Heart left ventricle (tissue), 16 donors: ENCODE data around the gene TGFBR3L. TPM values are rescaled to one million over a fixed set of nuclear protein-coding genes. Genes with fewer than 3 reads are reported as not detected.

ENCODE experiments used
- ATAC-seq, 4 donors: fragments of 200-7000 bp; cut with Tn5 transposase; one replicate each; pipeline ENCODE4 v1.9.1; 2020 to 2022; ENCODE audit warnings: moderate library complexity in 4 of 4, mild to moderate bottlenecking in 3 of 4, moderate number of reproducible peaks in 1 of 4
- DNase-seq, 5 donors: peaks; one replicate each; pipeline ENCODE4 v3.0.0-alpha.2; 2020
- H3K27ac ChIP-seq, 12 donors: fragments of 200-600 bp; sonication (generic) in 4 of 12; one replicate each; pipeline versions ENCODE4 v1.5.0 to v1.8.0; 2016 to 2022; ENCODE audit warnings: mild to moderate bottlenecking in 2 of 12
- H3K27me3 ChIP-seq, 9 donors: fragments of 200-600 bp; sonication (generic) in 2 of 9; one replicate each; pipeline versions ENCODE4 v1.5.1 to v1.8.0; 2016 to 2022; ENCODE audit warnings: mild to moderate bottlenecking in 3 of 9
- H3K36me3 ChIP-seq, 9 donors: fragments of 200-600 bp; sonication (generic) in 2 of 9; one replicate each; pipeline versions ENCODE4 v1.5.0 to v1.8.0; 2018 to 2022; ENCODE audit warnings: mild to moderate bottlenecking in 2 of 9
- H3K4me1 ChIP-seq, 12 donors: fragments of 200-600 bp; sonication (generic) in 4 of 12; one replicate each; pipeline versions ENCODE4 v1.5.0 to v1.8.0; 2016 to 2022; ENCODE audit warnings: mild to moderate bottlenecking in 3 of 12
- H3K4me3 ChIP-seq, 12 donors: fragments of 200-600 bp; sonication (generic) in 4 of 12; one replicate each; pipeline versions ENCODE4 v1.5.0 to v1.8.0; 2017 to 2022; ENCODE audit warnings: mild to moderate bottlenecking in 9 of 12, moderate library complexity in 4 of 12
- H3K9me3 ChIP-seq, 12 donors: fragments of 200-600 bp; sonication (generic) in 4 of 12; one replicate each; pipeline versions ENCODE4 v1.5.0 to v1.8.0; 2016 to 2022; ENCODE audit warnings: mild to moderate bottlenecking in 1 of 12
- POLR2A ChIP-seq, 2 donors: fragments of 450-650 bp; IDR thresholded peaks; one replicate each; pipeline ENCODE4 v1.6.1; 2017; ENCODE audit warnings: antibody characterized with exemption in 2 of 2, mild to moderate bottlenecking in 2 of 2, moderate library complexity in 2 of 2
- WGBS, 4 donors: extraction: QIAGEN DNeasy Blood & Tissue Kit in 2 of 4; methylation state at CpG; one replicate each; pipeline versions ENCODE4 v1.1.5 to v1.1.7; 2013 to 2018; 5-methylcytosine and 5-hydroxymethylcytosine counted together
- intact Hi-C, 10 donors: fragments of 100-400 bp; cut with DNase I; formaldehyde crosslinking; loops; one replicate each; pipeline versions ENCODE4 v1.11.1 to v1.14.2; 2022
- polyA plus RNA-seq, 2 donors: library from polyadenylated mRNA; stranded (reverse); fragments of 200-250 nt; gene quantifications; one replicate each; pipeline ENCODE4 v1.2.3, GENCODE V29; 2013
- total RNA-seq, 9 donors: library from RNA; depleted of rRNA in 2 of 9; stranded (reverse); fragments of >200 nt in 2 of 9; fragmentation: NEBNext Ultra II Directional in 3 of 9; extraction: Animal tissue kit (Norgen Biotek cat#: 25700) in 3 of 9; gene quantifications; one replicate each; pipeline versions ENCODE4 v1.1.0 to v1.2.4, GENCODE V29; 2016 to 2023
- TF ChIP-seq, protein P1 (sequence below), 12 donors: fragments of 200-600 bp; sonication (generic) in 4 of 12; IDR thresholded peaks; one replicate each; pipeline versions ENCODE4 v1.5.0 to v1.8.0; 2018 to 2022; ENCODE audit warnings: antibody characterized with exemption in 12 of 12, mild to moderate bottlenecking in 5 of 12
- donor health status: ischemic (EF 13 %, LVEDD 7.1; RV severe dilation, severe dysfunction).
- donor health status: healthy with polysubstance abuse.
- donor health status: DM: no; HTN: yes; CAD: no.
- donor health status: DM: no; HTN: no; CAD: no.
- donor health status: ischemic (EF 25% LVEDD 6.9; RV normal size, moderate dysfunction).
- donor health status: ischemic (EF 25% LVEDD 5.7; RV mildly dilated, moderate dysfunction).
- donor health status: healthy.
- donor health status: DM: yes; HTN: yes; CAD: no.
- donor health status: ischemic (EF 35%, LVEDD 5.7; RV mildly dilated, moderate dysfunction).
- donor health status: nonischemic (EF 11% LVEDD 7.7; RV severe dilation, severe dysfunction).
- donor health status: DM: yes; HTN: yes; CAD: no.
- donor health status: PGD.
- donor health status: ischemic (EF 29% LVEDD 5.4; RV normal size, mild dysfunction).
- donor health status: nonischemic (EF 23%, LVEDD 6.1; RV moderate dilation, normal function).

TGFBR3L gene
- total and polyA plus RNA-seq, 11 donors = 0.76 to 41.2 (median 6.8) TPM

GRCh38 chr19:7900931-7901330, 13.7 kb upstream of the TGFBR3L start:
- DNase-seq = no peak
- intact Hi-C loops = loop anchor here in 5 of 10 donors (5.0 to 10.0 kb wide), 6 partner anchors 34 to 246 kb away; partner anchors contain the start of gene TRAPPC5 (in 1 of the 5)

GRCh38 chr19:7901337-7901736, 13.3 kb upstream of the TGFBR3L start:
- 88 to 95% (median 91%) methylated on average over 7 of the region's 7 CpGs for WGBS, 4 donors
- H3K4me1 ChIP-seq = peaks cover 0 to 30% (median 22%) of the 10 kb centered on the region in 12 donors
- TF ChIP-seq, protein P1, sequence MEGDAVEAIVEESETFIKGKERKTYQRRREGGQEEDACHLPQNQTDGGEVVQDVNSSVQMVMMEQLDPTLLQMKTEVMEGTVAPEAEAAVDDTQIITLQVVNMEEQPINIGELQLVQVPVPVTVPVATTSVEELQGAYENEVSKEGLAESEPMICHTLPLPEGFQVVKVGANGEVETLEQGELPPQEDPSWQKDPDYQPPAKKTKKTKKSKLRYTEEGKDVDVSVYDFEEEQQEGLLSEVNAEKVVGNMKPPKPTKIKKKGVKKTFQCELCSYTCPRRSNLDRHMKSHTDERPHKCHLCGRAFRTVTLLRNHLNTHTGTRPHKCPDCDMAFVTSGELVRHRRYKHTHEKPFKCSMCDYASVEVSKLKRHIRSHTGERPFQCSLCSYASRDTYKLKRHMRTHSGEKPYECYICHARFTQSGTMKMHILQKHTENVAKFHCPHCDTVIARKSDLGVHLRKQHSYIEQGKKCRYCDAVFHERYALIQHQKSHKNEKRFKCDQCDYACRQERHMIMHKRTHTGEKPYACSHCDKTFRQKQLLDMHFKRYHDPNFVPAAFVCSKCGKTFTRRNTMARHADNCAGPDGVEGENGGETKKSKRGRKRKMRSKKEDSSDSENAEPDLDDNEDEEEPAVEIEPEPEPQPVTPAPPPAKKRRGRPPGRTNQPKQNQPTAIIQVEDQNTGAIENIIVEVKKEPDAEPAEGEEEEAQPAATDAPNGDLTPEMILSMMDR (IDR thresholded peaks at IDR 0.05) = no peak
- no peak for TF ChIP-seq POLR2A (IDR thresholded peaks at IDR 0.05)
- peaks cover 0 to 8% (median 0%) of the 10 kb centered on the region in 9 donors for H3K36me3 ChIP-seq
- intact Hi-C loops = loop anchor here in 5 of 10 donors (5.0 to 10.0 kb wide), 6 partner anchors 34 to 247 kb away; partner anchors contain the start of gene TRAPPC5 (in 1 of the 5)
- no peak overlapping the region for H3K27ac ChIP-seq
- DNase-seq = no peak
- no peaks in the 10 kb centered on the region for H3K27me3 ChIP-seq
- no peaks in the 10 kb centered on the region for H3K9me3 ChIP-seq
- ATAC-seq = no peak
- no peak overlapping the region for H3K4me3 ChIP-seq

More at GRCh38 chr19:7900931-7901330, 13.7 kb upstream of the TGFBR3L start:
- ATAC-seq = no peak
- 59 to 85% (median 75%) methylated on average over 3 of the region's 3 CpGs for WGBS, 4 donors
- H3K27ac ChIP-seq = no peak overlapping the region
- no peak overlapping the region for H3K4me3 ChIP-seq
- H3K9me3 ChIP-seq = no peaks in the 10 kb centered on the region
- H3K36me3 ChIP-seq = peaks cover 0 to 4% (median 0%) of the 10 kb centered on the region in 9 donors
- no peak for TF ChIP-seq POLR2A (IDR thresholded peaks at IDR 0.05)
- TF ChIP-seq, protein P1 (IDR thresholded peaks at IDR 0.05) = no peak
- peaks cover 0 to 27% (median 22%) of the 10 kb centered on the region in 12 donors for H3K4me1 ChIP-seq
- no peaks in the 10 kb centered on the region for H3K27me3 ChIP-seq

DNA sequence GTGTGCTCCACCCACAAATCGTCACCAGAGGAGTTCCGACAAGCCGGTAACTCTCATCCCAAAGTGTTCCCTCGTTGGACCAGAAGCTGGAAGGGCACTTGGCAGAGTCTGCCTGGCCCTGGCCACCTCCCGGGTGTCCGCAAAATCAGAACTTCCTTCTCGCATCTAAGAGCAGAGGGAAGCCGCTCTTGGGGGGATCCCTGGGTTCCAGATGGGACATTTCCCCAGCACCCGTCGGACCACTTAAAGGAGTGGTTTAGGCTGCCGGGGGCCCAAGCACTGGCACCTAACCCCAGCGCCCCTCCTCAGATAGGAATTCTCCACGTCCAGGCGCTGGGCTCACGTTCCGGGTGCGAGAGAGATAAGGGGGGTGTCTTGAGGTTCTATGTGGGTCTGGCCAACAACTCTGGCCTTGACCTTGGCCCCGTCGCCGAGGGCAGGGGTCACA, 11.8 kb upstream of the TGFBR3L start:
- WGBS, 4 donors = 18 to 34% (median 19%) methylated on average over 11 to 20 of the region's 20 CpGs
- H3K4me1 ChIP-seq = peaks cover 0 to 45% (median 31%) of the 10 kb centered on the region in 12 donors
- ATAC-seq = no peak
- peaks cover 0 to 11% (median 0%) of the 10 kb centered on the region in 9 donors for H3K36me3 ChIP-seq
- TF ChIP-seq POLR2A (IDR thresholded peaks at IDR 0.05) = no peak
- TF ChIP-seq, protein P1 (IDR thresholded peaks at IDR 0.05) = no peak
- peak overlapping the region; percentile 34 to 97 (median 72) for H3K4me3 ChIP-seq
- no peaks in the 10 kb centered on the region for H3K9me3 ChIP-seq
- intact Hi-C loops = loop anchor here in 6 of 10 donors (1.0 to 10.0 kb wide), 9 partner anchors 17 to 248 kb away; partner anchors contain the start of genes SNAPC2 (in 2 of the 6), TIMM44 (in 1 of the 6) and TRAPPC5 (in 1 of the 6)
- no peaks in the 10 kb centered on the region for H3K27me3 ChIP-seq
- DNase-seq = no peak
- peak overlapping the region in 11 of 12 donors; percentile 71 to 93 (median 87) for H3K27ac ChIP-seq

DNA sequence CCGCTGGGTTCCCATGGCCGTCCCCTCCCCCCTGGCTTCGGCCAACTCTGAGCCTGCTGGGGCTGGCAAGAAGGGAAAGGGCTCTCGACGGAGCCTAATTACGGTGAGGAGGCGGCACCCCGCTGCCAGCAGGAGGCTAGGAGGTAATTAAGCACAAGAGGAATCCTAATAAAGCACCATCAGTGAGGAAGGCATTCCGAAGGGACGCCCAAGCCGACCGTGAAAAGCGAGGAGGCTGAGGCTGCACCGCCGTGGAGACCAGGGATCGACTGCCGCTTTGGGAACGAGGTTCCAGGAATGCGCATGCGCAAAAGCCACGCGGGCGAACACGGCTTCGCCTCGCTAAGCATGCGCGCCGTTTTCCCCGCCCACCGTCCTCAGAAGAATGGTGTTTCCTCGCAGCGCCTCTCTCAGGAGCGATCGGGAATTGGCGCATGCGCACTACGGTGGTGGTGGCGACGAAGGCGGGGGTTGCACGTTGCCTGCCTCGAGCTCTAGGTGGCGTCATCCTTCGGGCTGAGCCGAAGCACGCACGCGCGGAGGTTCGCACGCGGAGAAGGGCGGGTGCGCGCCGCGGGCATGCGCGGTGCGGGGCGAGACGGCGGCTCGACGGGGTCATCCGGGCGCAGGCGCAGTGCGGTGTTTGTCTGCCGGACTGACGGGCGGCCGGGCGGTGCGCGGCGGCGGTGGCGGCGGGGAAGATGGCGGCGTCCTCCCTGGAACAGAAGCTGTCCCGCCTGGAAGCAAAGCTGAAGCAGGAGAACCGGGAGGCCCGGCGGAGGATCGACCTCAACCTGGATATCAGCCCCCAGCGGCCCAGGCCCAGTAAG, 11.2 kb upstream of the TGFBR3L start, which contains the start of gene MAP2K7:
MAP2K7 (plus strand) TSS at position 634 of the 830 bp plus-strand sequence; CDS start at position 702, 68 bp downstream.
- peak within 1 kb of the TSS; percentile 69 to 97 (median 88) for H3K4me3 ChIP-seq
- H3K4me1 ChIP-seq = peaks cover 0 to 51% (median 34%) of the 10 kb centered on the region in 12 donors
- H3K27ac ChIP-seq = peak within 1 kb of the TSS; percentile 70 to 93 (median 88)
- TF ChIP-seq, protein P1 (IDR thresholded peaks at IDR 0.05) = peak; percentile 22 to 88 (median 65)
- TF ChIP-seq POLR2A (IDR thresholded peaks at IDR 0.05) = peak in 1 of 2 donors; percentile 67
- H3K36me3 ChIP-seq = peaks cover 0 to 14% (median 0%) of the 10 kb centered on the region in 9 donors
- 0% methylated on average over 48 to 89 of the region's 89 CpGs for WGBS, 4 donors
- peak; percentile 100 for DNase-seq
- no peaks in the 10 kb centered on the region for H3K9me3 ChIP-seq
- no peaks in the 10 kb centered on the region for H3K27me3 ChIP-seq
- ATAC-seq = peak; percentile 83 to 93 (median 88)
- intact Hi-C loops = loop anchor here in 6 of 10 donors (1.0 to 10.0 kb wide), 10 partner anchors 15 to 249 kb away; partner anchors contain the start of genes SNAPC2 (in 2 of the 6), TIMM44 (in 1 of the 6) and TRAPPC5 (in 1 of the 6)
